IPS DF 19.7 (cell line): Measurements from ENCODE around the gene FARS2.
A peak's percentile ranks its signal among the peaks of the same experiment; 100 is the strongest.
"Not testable (repeated sequence)": the region's sequence is repeated elsewhere in the genome, so short reads cannot be mapped to it uniquely, and the experiment has no call there.

Experiments
- DNase-seq: peaks from one replicate; pipeline ENCODE4 v3.0.0-alpha.2; 2013; ENCODE audit warnings: low read depth, low spot score

FARS2 gene

DNA sequence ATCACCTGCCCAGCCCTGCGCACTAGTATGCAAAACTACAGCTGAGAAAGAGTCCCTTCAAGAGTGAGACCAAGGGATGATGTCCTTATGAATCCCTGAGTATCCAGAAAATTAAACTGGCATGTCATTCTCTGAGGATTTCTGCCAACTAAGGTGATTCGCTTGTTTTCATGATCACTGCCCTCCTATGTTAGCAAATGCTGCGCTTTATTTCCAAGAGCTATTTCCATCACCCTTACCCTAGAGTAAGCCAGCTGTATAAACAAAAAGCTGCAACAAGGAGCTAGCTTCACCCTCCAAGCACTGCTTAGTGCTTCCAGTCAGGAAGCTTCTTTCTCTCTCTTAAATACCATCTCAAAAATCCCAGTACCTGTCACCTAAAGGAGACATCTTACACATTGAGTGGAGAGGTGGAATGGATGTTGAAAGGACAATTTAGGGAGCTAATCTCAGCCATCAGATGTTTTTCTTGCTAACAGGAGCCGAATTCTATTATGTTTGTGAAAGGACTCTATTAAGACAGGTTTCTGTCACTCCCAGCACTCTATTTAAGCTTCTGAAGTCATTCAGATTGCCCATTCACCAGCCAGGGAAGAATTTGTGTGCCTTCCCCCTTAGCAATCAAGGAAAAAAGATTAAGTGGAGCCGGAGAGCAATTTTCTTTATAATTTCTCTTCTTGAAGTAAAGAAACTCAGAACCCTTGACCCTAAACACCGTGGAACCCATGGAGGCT, 423.2 kb downstream of the FARS2 start:
- DNase-seq: no peak

DNA sequence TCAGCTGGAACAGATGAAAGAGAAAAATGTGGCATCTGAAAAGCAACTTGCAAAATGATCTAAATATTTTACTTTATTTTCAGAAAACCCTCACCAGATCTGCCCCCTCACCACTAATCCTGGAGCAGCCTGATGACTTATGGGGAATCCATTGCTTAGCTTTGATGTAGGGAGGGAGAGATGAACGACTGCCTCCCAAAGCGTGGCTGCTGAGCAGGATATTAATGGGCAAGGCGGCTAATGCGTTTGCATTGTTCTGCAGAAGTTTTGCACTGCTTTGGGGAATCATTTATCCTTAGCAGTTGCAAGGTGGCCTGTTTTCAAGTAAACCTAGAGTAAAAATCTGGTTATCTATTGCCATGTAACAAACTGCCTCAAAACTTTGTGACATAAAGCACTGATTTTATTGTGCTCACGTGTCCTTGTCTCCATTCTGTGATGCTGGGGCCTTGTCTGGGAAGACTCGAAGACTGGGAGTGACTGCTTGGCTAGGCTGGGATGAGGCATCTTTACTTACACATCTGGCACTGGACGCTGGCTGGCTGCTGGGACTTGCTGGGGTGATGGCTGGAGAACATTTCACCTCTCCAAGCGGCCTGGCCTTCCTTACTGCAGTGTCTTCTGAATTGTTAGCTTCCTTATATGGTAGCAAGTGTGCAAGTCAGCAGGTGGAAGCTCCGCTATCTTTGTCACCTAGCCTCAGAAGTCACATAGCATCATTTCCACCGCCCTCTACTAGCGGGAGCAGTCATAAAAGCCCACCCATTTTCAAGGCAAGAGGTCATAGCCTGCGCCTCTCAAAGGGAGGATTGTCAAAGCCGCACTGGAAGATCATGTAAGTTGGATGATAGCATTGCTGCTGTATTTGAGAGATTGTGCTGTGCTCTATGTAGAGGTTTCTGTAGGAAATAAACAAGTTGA, 432.2 kb downstream of the FARS2 start:
- DNase-seq: no peak

DNA sequence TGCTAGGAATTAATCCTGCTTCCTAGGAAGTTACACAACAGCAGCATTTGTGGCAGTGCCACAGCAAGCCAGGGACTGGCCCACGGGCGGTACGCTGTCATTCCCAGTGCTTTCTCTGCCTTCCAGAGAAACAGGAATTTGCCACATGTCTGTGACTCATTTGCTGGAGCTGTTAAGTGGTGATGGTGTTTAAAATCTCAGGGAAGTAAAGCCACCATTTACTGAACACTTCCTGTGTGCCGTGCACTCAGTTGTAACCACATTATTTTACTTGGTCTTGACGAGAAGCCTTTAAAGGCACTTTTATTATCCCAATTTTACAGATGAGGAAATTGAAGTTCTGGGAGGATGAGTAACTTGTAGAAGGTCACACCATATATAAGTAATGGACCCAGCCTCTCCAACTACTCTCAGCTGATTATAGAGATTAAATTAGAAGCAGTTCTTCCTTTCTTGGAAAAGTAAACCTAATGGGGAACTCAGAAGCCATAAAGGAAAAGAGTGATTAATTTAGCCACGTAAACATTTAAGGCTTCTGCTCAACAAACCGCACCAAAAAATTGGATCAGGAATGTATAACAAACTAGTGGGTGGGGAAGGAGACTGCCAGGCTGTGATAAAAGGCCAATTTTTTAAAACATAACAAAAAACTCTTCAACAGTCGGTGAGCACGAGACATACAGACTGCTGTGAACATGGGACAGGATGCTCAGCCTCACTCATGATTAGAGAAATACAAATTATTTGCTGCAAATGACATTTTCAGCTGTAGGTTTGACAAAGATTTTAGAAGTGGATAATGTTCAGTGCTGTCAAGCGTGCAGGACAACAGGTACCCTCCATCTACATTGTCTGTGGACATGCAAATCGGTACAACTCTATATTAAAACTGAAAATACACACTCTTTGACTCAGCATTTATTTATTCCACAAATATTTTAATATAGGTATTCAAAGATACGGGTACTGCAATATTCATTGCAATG, 434.2 kb downstream of the FARS2 start:
- no peak for DNase-seq

DNA sequence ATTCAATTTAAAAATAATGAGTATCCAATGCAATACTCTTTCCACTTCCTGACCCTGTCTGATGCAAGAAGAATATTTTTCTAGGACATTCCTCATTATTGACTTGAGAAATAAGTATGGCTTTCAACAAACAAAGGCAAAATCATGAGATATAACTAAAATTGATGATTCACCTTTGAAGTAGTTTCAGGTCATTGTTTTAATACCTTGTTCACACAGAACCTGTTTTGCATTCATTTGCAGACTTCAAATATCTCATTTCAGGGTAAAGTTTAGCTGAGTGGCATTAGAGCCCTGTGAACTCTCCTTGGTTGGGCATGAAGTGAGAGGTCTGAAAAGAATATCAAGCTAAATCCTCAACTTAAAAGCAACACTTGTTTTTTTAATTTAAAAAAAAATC, 436.2 kb downstream of the FARS2 start:
- DNase-seq: no peak

DNA sequence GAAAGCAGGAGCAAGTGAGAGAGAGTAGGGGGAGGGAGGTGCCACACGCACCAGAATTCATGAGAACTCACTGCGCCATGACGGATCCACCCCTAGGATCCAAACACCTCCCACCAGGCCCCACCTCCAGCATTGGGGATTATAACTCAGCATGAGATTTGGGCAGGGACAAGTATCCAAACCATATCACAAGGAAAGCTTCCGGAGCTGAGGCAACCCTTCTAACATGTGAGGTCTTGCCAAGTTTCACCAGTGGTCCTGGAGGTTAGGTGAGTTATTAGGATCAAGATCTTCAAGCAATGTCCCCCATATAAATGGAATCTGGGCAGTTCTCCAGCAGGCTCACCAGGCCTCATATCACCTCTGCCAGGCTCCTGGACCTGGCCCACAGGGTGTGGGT, 437.0 kb downstream of the FARS2 start:
- no peak for DNase-seq

DNA sequence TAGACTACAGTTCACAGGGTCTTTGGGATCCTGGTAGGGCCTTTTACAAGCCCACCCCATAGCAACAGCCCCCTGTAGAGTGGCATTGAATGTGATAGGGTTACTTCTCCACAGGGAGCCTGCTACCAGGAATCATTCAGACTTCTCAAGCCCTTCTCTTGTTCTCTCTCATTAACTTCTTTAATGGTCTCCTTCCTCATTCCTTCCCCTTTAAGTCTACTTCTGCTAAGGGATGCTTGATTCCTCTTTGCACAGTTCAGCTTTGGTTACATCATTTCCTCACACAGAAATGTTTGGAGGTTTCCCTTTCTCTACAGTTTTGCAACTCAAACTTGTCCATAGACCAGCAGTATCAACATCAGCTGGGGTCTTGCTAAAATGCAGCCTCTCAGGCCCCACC, 437.8 kb downstream of the FARS2 start:
- DNase-seq: not testable (repeated sequence)

DNA sequence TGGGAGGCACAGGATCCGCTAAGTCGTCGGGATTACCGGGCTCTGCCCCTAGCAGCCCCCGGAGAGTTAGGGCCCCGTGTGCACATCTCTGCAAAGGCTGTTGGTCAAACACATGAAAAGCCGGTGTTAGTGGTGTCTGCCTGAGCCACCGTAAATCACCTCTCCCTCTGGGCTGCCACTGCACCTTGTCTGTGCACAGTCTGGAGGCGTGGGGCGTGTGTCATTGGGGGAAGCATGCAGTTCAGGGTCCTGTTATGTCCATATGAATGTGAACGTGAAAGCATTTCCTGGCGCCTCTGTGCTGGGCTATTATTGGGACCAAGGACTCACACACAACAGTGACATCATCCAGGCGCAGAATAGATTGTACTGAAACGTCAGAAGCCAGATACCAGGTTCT, 439.9 kb downstream of the FARS2 start:
- no peak for DNase-seq

DNA sequence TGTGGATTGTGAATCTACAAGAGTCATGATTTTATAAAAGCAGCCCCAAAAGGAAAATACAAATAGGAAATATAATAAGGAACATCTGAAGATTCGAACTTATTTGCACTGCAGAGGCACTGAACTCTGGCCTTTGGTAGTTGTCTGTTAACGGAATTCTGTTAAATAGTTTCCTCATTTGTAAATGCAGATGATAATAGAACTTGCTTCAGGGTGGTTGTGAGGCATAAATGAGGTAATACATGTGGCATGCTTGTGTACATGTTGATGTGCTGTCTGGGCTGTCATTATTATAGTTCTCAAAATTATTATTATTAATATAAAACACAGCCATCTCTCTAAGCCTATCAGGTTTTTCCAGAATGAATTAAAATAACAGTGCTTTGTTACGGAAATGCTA, 443.4 kb downstream of the FARS2 start:
- DNase-seq: no peak

DNA sequence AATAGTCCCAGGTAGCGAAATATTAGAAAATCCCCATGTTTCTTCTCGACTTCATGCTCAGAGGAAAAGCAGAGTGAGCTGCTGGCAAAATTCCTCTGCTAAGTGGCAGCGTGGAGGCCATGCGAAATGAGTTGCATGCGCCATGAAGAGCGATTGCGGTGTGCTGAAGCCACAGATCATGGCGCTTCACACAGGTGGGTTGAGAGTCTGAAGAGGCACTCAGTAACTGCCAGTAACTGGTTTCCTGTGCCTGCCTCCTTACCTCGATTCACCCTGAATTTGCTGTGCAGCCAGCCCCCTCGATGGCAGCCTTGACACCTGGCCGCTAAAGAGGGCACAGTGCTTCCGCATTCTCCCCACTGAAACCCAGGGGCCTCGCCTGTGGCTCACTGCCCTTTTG, 443.9 kb downstream of the FARS2 start:
- no peak for DNase-seq

DNA sequence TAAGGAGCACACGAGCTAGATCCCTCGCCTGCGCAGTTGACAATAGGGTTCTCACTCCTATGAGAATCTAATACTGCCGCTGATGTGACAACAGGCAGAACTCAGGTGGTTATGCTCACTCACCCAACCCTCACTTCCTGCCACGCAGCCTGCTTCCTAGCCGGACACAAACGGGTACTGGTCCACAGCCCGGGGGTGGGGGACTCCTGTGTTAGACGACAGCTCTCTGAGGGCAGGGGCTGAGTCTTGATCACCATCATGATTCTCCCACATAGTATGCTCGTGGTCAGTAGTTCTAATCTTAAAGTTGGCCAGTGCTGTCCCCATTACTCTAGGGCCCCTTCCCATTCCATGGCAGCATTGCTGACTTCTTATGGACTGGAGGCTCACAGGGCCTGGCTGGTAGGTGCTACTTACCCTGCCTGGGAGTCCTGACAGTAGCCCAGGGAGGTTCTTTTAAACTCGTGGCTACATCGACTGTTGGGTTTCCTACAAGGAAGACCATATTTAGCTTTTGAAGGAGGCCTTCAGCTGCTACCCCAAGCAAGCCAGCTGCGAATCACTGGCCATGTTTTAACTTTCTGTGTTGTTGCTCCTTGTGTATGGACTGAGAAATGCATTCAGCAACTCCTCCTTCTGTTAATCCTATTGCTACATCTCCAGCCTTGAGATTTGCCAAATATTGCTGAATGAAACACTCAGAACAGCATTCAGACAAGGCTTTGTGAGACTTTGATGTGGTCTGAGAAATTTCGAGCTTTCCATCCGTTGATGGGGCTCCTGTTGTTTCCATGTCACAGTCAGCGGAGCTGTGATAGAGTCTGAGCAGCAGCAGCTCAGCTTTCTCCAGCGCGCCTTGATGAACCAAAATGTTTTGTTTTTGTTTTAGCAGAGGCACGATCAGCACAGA, 445.1 kb downstream of the FARS2 start:
- DNase-seq: no peak

DNA sequence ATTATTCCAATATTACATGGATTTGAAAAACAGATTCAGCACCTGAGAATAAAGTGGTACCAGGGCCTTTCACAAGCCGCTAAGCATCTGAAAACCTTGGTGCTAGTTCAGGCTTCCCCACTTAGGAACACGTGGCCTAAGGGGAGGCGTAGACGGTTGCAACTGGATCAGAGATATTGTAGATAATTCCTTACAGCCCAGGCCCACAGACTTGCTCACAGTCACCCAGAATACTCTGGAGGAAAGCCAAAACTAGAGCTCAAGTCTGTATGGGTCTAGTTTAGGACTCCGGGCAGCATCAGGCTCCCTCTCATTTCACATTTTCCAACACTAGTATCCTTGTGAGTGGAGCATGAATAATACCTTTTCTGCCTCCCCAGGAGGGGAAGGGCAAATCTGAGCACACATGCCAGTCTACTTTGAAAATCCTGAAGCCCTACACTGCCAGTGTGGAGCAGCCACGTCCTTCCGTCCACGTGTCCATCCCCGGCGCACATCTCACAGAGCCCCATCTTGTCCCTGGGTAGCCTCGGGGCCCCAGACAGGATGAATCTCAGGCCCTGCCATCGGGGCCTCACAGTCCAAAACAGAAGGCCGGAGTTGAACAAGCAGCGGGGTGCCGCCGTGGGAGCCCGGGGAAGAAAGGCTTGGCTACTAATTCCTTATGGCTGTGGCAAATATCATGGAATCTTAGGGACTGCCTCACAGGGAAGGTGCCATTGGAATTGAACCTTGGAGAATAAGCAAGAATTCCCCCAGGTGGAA, 446.1 kb downstream of the FARS2 start:
- no peak for DNase-seq

DNA sequence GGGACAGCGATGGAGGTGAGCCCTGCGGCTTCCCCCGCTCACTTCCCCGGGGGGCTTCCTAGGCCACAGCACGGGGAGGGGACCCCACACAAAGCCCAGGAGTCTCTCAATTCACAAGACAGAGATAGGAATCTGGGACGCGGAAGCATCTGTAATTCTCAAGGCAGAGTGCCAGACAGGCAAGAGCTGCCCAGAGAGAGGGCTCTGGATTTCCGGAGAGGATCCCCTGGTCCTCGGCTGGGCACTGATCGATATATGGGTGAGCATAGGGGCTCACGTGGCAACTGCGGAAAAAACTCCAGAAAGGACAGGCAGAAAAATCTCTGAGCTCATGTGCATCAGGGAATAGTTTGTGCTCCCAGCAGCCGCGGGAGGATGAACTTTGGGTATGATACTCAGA, 449.2 kb downstream of the FARS2 start:
- DNase-seq: no peak

DNA sequence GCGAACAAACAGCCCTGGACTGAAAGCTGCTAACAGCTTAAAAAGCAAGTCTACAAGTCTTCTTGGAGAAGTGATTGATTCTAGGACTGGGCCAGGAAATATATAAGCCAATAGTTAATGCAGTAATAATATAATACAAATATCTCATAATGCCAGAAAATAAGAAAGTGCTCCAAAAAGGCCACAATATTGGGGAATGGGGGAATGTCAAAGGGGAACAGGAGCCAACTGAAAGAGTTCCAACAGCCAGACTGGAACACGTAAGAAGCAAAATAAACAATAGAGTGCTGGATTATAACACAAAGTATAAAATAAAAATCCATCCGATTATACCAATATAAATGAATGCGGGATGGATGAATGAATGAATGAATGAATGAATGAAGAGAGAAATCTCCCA, 449.6 kb downstream of the FARS2 start:
- no peak for DNase-seq

DNA sequence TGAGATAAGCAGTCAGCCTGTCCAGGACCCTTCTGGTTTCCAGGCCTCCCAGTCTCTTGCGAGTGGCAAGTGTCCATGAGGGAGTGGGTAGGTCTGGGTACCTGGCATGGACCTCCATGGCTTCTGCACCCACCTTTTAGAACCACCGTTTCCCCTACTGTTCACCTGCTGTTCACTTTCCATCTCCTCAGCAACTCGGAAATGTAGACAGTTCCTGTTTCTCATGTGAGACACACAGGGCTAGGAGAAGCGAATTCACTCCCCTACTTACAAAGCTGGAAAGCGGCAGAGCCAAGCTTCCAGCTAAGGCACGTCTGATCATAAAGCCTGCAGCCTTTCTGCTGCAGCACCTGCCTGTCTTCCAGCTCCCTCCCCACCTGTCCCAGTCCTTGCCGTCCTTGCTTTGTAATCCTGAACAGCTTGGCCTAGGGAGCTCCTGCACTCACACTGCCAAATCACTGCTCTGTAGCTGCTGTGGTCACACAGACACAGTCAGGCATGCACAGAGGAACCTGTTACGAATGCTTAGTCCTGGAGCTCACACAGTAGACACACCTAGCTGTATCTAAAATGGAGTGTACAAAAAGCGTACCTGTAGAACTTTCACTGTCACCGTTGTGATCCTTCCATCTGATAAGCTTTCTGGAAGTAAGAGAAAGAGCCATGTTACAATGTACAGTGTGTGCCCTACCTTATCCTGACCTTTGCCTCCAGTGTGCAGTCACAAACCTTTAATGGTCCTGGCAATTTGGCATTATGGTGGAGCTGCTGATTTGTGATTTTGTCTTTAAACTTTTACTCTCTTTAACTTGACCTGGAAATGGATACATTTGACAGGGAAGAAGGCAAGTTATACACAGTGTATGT, 451.3 kb downstream of the FARS2 start:
- peak; percentile 38 for DNase-seq

DNA sequence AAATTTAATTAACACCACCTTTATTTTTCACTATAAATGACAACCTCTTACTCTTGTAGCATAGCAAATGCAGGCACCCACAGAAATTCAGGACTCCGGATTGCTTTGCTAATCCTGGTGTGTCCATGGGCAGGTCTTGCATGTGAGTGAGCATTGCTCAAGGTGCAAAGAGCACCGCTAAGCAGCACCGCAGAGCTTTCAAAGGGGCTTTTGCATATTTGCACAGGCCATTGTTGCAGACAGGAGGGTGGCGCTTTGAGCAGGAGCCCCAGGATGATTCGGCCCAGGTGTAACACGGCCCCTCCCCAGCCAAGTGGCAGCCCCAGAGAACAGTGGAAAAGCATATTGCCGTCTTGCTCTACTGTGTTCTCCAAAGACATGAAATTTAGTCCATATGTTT, 452.2 kb downstream of the FARS2 start:
- DNase-seq: peak; percentile 25

DNA sequence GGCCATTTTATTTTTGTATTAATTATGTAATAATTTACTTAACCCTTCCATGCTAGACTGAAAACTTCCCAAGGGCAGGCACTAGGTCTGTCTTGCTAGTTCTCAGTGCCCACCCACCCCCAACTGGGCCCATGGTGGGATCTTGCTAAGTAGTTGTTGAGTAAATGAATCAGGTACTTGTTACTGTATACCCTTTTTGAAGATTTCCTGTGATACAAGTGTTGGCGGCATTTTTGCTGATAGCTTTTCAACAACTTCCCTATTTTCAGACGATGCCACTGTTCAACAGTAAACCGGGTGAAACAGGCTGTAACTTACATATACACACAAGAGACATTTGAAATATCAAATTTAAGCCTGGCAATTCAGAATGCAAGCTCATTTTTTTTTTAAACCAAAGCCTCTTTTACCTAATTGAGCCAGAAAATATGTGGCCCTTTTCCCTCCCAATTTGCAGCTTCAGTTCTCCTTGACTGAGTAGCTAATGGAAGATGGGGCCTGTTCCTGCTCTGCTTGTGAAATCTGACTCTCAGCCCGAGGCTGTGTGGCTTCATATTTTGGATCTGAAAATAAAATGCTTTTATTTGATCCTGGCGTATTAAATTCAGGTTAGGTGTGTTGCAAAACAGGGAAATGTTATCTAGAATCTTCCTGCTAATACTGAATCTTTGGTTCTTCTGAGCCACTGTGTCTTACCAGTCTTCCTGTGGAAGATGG, 457.1 kb downstream of the FARS2 start:
- no peak for DNase-seq

DNA sequence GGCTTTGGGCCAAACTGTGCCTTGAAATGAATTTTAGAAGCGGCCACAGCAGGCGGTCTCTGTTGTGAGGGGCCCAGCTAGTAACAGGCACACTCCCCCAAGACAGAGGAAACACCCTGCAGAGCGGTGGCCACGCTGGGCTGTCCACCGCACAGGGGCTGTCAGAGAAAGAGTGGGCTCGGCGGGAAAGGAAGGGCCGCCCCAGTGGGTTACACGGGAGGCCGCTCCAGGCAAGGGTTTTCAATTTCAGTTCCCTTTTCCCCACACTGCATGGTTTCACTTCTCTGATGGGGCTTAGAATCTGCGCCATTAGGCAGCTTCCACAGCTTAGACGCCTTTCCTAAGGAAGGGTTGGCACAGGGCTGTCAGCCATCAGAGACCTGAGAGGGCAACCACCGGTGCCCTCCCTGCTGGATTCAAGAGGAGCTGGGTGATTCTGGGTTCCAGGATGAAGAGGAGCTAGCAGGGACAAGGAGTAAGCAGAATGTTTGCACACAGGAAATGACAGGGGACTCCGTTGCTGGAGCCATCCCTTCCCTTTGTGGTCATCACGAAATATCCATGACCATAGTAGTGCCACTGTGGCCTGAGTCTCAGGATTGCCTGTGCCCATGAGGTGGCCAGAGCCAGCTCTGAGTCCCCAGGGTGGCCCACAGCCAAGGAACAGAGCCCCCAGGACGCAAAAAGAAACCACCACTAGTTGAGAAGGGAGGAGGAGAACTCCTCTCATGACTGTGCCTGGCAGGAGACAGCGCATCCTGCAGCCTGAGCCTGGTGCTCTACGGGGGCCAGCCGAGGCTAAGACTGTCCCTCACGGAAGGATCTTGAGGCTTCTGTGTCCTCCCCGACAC, 462.8 kb downstream of the FARS2 start:
- no peak for DNase-seq
